Fibroblast of skin of right quadriceps (primary cell): Measurements from ENCODE around the gene SYTL3.
A peak's percentile ranks its signal among the peaks of the same experiment; 100 is the strongest.

Experiments
- DNase-seq: peaks from one replicate; pipeline ENCODE4 v3.0.0-alpha.2; 2013

The SYTL3 gene

GRCh38 chr6:158799051-158799792, 149.4 kb downstream of the SYTL3 start:
- peak; percentile 65 for DNase-seq

GRCh38 chr6:158801655-158802294, 151.9 kb downstream of the SYTL3 start:
- no peak for DNase-seq

- peak; percentile 39 for DNase-seq
These were observed 153.9 kb downstream of the SYTL3 start for GRCh38 chr6:158803733-158804143.

- no peak for DNase-seq
These were observed 154.4 kb downstream of the SYTL3 start for GRCh38 chr6:158804207-158804606.

- no peak for DNase-seq
These were observed 156.0 kb downstream of the SYTL3 start for GRCh38 chr6:158805698-158806377.

GRCh38 chr6:158807515-158808441, 157.9 kb downstream of the SYTL3 start:
- DNase-seq, result no peak

- DNase-seq, result no peak
These were observed 158.6 kb downstream of the SYTL3 start for GRCh38 chr6:158808442-158808833.

GRCh38 chr6:158808941-158809678, 159.3 kb downstream of the SYTL3 start:
- DNase-seq, result no peak

GRCh38 chr6:158810155-158811095, 160.6 kb downstream of the SYTL3 start:
- no peak for DNase-seq

- no peak for DNase-seq
These were observed 162.8 kb downstream of the SYTL3 start for GRCh38 chr6:158812611-158813010.

GRCh38 chr6:158813032-158813431, 163.2 kb downstream of the SYTL3 start:
- no peak for DNase-seq
